Peyer's patch (tissue), 4 donors: ENCODE data around the gene EIF4EBP2. TPM values are rescaled to one million over a fixed set of nuclear protein-coding genes. Genes with fewer than 3 reads are reported as not detected.
A peak's percentile ranks its signal among the peaks of the same experiment; 100 is the strongest.

ENCODE experiments used
- DNase-seq, 3 donors: peaks; one replicate each; pipeline ENCODE4 v3.0.0-alpha.2; 2017 to 2019
- H3K27ac ChIP-seq, 4 donors: fragments of 200-600 bp; sonication (generic); one replicate each; pipeline ENCODE4 v1.5.1; 2016 to 2019
- H3K27me3 ChIP-seq, 2 donors: fragments of 200-600 bp; sonication (generic); one replicate each; pipeline ENCODE4 v1.5.1; 2019
- H3K36me3 ChIP-seq, 3 donors: fragments of 200-600 bp; sonication (generic); one replicate each; pipeline ENCODE4 v1.5.1; 2016 to 2019
- H3K4me1 ChIP-seq, 4 donors: fragments of 200-600 bp; sonication (generic); one replicate each; pipeline ENCODE4 v1.5.1; 2016 to 2019
- H3K4me3 ChIP-seq, 4 donors: fragments of 200-600 bp; sonication (generic); 1 replicate in 3 of 4; 2 replicates in 1 of 4; pipeline ENCODE4 v1.5.1; 2016 to 2019; ENCODE audit warnings: mild to moderate bottlenecking in 1 of 4
- H3K9me3 ChIP-seq, 4 donors: fragments of 200-600 bp; sonication (generic); one replicate each; pipeline ENCODE4 v1.5.1; 2016 to 2019; ENCODE audit warnings: mild to moderate bottlenecking in 1 of 4
- POLR2A ChIP-seq, 2 donors: fragments of 450-650 bp; IDR thresholded peaks; one replicate each; pipeline ENCODE4 v1.5.1; 2017; ENCODE audit warnings: antibody characterized with exemption in 2 of 2, mild to moderate bottlenecking in 2 of 2, moderate library complexity in 2 of 2
- total RNA-seq, 4 donors: library from RNA; depleted of rRNA; stranded (reverse); fragments of >200 nt; gene quantifications; one replicate each; pipeline ENCODE4 v1.1.0, GENCODE V29; 2016
- TF ChIP-seq, protein P1 (sequence below), 6 experiments: fragments of 450-650 bp in 4 of 6; fragments of 200-600 bp in 2 of 6; sonication (generic) in 1 of 6; IDR thresholded peaks; one replicate each; pipeline ENCODE4 v1.5.1; 2017 to 2019; ENCODE audit warnings: antibody characterized with exemption in 6 of 6, mild to moderate bottlenecking in 3 of 6, moderate library complexity in 1 of 6

The EIF4EBP2 gene
- total RNA-seq, 4 donors from 2014 or later = 64.4 to 129 (median 93.0) TPM

DNA sequence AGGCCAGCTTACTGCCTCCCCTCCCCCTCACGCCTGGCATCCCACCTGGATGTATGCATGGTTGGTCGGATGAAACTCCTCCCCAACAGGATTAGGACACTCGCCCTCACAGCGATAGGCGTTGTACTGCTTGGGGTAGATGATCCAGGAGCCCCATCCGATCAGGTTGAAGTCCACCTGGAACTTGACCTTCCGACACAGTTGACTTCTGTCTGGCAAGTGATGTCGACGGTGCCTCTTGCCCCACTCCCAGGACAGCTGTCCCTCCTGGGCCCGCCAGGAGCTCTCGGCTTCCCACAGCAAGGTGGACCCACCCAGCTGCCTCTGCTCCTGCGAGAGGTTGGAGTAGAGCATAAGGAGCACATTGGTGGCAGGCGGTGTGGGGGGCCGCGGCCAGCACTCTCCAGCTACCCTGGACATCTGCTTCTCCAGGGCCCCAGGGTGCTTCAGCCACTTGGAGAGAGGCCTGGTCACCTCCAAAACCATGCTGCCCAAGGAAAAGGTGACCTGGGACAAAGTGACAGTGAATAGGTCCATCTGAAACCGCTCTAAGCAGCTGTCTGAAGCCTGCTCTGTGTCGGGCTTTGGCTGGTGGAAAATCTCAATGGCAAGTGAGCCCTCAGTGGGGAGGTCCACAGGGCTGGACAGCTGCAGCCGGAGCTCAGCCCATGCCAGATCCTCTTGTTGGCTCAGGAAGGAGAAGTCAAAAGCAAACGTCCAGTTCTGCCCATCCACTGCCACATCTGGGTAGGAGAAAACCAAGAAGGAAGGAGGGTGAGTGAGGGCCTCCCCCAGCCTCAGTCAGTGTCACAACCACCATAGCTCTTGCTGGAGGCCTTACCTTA is 31.5 kb downstream of the EIF4EBP2 start:
- H3K4me3 ChIP-seq = no peak overlapping the region
- TF ChIP-seq, protein P1, sequence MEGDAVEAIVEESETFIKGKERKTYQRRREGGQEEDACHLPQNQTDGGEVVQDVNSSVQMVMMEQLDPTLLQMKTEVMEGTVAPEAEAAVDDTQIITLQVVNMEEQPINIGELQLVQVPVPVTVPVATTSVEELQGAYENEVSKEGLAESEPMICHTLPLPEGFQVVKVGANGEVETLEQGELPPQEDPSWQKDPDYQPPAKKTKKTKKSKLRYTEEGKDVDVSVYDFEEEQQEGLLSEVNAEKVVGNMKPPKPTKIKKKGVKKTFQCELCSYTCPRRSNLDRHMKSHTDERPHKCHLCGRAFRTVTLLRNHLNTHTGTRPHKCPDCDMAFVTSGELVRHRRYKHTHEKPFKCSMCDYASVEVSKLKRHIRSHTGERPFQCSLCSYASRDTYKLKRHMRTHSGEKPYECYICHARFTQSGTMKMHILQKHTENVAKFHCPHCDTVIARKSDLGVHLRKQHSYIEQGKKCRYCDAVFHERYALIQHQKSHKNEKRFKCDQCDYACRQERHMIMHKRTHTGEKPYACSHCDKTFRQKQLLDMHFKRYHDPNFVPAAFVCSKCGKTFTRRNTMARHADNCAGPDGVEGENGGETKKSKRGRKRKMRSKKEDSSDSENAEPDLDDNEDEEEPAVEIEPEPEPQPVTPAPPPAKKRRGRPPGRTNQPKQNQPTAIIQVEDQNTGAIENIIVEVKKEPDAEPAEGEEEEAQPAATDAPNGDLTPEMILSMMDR (IDR thresholded peaks at IDR 0.05) = no peak
- no peak for TF ChIP-seq POLR2A (IDR thresholded peaks at IDR 0.05)
- no peaks in the 10 kb centered on the region for H3K9me3 ChIP-seq
- peaks cover 0 to 3% of the 10 kb centered on the region in 2 donors for H3K27me3 ChIP-seq
- peaks cover 0 to 4% (median 3%) of the 10 kb centered on the region in 4 donors for H3K4me1 ChIP-seq
- H3K36me3 ChIP-seq = no peaks in the 10 kb centered on the region
- DNase-seq = no peak
- H3K27ac ChIP-seq = no peak overlapping the region

DNA sequence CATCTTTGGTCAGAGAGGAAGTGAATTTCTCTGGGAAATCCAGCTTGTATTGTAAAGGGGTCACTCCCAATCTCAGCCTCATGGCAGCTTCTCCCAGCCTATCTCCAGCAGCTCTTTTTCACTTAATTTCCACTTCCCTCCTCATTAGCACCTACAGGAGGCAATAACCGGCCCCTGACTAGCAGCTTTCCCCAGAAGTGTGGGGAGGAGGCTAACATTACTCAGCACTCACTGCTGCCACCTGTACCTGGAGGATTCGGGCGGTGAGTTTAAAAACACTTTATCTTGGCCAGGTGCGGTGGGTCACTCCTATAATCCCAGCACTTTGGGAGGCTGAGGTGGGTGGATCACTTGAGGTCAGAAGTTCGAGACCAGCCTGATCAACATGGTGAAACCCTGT is 33.8 kb downstream of the EIF4EBP2 start:
- DNase-seq = no peak
- Histone ChIP-seq H3K27ac (no peak overlapping the region), H3K4me3 (no peak overlapping the region), H3K36me3 (no peaks in the 10 kb centered on the region), H3K4me1 (peaks cover 5 to 22% (median 13%) of the 10 kb centered on the region in 4 donors), H3K27me3 (peaks cover 0 to 14% of the 10 kb centered on the region in 2 donors), H3K9me3 (no peaks in the 10 kb centered on the region)
- no peak for TF ChIP-seq POLR2A (IDR thresholded peaks at IDR 0.05)
- TF ChIP-seq, protein P1 (IDR thresholded peaks at IDR 0.05) = no peak

DNA sequence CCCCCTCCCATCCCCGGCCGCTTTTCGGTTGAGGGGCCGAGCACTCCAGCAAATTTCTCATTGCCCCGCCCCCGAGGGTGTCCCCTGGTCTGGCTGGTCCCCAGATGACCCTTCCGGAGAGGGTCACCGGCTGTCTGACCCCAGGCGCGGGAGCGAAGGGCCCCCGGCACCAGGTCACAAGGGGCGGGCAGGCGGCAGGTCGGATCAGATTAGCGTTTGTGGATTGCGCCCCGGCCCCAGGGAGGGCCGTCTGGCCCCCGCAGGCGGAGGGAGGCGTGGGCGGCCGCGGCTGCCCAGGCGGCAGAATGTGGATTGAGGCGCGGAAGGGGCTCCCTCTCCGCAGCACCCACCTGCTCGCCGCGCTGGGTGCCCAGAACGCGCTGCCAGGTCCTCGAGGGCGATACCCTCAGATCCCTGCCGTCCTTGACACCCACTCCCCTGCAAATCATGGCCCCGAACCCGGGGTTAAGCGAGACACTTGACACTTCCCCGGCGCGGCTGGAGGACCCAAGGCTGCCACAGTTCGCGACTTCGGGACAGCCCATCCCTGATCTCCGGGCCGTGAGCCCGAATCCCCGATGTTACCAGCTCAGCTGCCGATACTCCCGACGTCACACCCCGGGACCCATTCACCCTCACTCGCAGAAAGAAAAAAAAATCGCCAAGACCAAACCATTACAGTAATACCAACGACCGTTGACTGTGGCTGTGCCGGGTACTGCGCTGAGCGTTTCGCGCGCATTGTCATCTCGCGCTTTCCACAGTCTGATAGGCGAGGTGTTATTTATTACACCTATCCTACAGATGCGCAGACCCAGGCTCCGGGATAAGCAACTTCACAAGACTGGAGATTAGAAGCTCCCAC is 36.6 kb downstream of the EIF4EBP2 start:
- H3K36me3 ChIP-seq = no peaks in the 10 kb centered on the region
- H3K27me3 ChIP-seq = peaks cover 0 to 14% of the 10 kb centered on the region in 2 donors
- no peak for DNase-seq
- H3K4me3 ChIP-seq = peak overlapping the region in 3 of 4 donors; percentile 22 to 35 (median 35)
- no peaks in the 10 kb centered on the region for H3K9me3 ChIP-seq
- TF ChIP-seq, protein P1 (IDR thresholded peaks at IDR 0.05) = no peak
- no peak for TF ChIP-seq POLR2A (IDR thresholded peaks at IDR 0.05)
- H3K27ac ChIP-seq = no peak overlapping the region
- H3K4me1 ChIP-seq = peaks cover 5 to 22% (median 13%) of the 10 kb centered on the region in 4 donors

DNA sequence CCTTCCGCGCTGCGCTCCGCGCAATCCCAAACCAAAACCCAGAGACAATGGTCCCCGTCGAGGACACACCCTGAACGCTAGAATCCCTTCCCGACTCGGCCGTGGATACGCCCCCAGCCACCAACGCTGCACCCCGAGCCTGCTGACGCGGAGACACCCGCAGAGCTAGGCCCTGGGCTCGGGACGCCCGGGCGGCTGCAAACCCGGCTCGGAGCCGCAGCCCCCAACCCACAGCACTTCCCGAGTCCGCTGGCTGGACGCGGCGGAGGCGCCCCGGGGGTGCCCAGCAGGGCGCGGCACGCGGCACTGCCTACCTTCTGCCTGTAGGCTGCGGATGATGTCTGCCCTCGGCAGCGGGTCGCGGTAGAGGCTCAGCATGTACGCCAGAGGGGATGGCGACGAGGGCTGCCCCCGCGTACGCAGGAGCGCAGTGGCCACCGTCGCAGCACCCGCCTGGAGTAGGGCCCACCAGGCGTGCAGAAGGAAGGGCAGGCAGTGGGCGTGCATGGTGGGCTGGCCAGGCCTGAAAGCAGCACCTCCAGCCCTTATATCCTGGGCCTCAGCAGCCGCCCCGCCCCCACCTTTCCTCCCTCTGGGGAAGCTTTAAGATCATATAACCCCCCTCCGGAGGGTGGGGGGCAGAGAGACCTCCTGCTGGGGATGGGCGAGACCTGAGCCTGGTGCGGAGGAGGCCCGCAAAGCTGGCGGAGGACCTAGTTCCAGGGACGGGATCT is 37.4 kb downstream of the EIF4EBP2 start, which contains the start of gene NODAL:
TSS of gene NODAL (minus strand) at position 521 of the 734 bp plus-strand sequence. CDS start at position 507, 14 bp downstream.
- peak within 1 kb of the TSS in 3 of 4 donors; percentile 22 to 35 (median 35) for H3K4me3 ChIP-seq
- no peak within 1 kb of the TSS for H3K27ac ChIP-seq
- H3K27me3 ChIP-seq = peaks cover 0 to 14% of the 10 kb centered on the region in 2 donors
- H3K9me3 ChIP-seq = no peaks in the 10 kb centered on the region
- TF ChIP-seq, protein P1 (IDR thresholded peaks at IDR 0.05) = no peak
- TF ChIP-seq POLR2A (IDR thresholded peaks at IDR 0.05) = no peak
- no peaks in the 10 kb centered on the region for H3K36me3 ChIP-seq
- H3K4me1 ChIP-seq = peaks cover 5 to 22% (median 13%) of the 10 kb centered on the region in 4 donors
- DNase-seq = no peak

DNA sequence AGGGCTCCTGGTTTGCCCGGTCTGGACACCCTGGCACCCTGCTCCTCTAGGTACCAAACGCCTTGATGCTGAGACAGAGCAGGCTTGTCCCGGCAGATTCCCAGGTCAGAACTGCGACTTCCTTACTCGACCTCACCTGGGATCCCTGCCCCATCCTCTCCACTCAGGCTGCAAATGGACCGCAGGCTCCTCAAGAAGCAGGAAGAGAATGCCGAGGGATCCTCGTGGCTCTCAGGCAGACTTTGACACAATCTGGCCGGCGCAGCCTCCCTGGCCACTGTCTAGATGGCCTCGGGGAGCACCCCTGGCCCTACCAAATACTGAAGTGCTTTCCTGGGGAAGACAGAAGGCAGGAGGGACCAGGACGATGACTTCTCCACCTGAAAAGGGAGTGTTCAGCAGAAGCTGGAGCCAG is 38.0 kb downstream of the EIF4EBP2 start:
- no peaks in the 10 kb centered on the region for H3K9me3 ChIP-seq
- no peak overlapping the region for H3K27ac ChIP-seq
- no peak for DNase-seq
- no peak for TF ChIP-seq POLR2A (IDR thresholded peaks at IDR 0.05)
- TF ChIP-seq, protein P1 (IDR thresholded peaks at IDR 0.05) = no peak
- H3K36me3 ChIP-seq = no peaks in the 10 kb centered on the region
- H3K27me3 ChIP-seq = peaks cover 0 to 14% of the 10 kb centered on the region in 2 donors
- H3K4me1 ChIP-seq = peaks cover 5 to 22% (median 13%) of the 10 kb centered on the region in 4 donors
- H3K4me3 ChIP-seq = no peak overlapping the region
